GM12801 (cell line): ENCODE results near the gene MYO9B.

ENCODE experiments used
- TF ChIP-seq, protein P1 (sequence below): IDR thresholded peaks from one replicate; pipeline ENCODE4 v1.5.1; 2011; ENCODE audit warnings: control low read depth; ENCODE audit not compliant: insufficient read length; ENCODE audit errors: extremely low read depth

MYO9B gene

DNA sequence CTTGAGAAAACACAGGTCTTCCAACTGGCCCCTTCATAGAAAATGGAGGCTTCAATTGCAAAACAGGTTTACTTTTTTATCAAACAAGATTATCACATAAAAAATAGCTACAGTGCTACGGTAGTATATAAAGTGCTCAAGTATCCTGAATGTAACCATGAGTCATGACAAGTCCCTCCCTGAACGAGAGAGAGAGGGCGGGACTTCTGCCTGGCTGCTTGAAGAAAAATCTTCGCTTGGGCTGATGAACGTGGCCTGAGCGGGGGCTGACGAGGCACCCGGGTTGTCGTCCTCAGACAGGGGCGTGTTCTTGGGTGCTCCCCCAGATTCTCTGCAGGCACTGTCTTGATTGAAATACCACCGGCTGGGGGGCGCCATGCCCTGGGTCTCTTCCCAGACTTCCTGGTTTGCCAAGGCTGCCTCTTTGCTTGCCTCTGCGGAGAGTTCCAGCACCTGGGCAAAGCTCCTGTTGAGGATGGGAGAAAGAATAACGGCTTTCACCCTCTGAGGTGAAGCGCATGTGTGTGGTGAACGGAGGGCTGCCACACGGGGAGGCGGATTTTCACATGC lies 25.8 kb upstream of the MYO9B start:
- TF ChIP-seq, protein P1, sequence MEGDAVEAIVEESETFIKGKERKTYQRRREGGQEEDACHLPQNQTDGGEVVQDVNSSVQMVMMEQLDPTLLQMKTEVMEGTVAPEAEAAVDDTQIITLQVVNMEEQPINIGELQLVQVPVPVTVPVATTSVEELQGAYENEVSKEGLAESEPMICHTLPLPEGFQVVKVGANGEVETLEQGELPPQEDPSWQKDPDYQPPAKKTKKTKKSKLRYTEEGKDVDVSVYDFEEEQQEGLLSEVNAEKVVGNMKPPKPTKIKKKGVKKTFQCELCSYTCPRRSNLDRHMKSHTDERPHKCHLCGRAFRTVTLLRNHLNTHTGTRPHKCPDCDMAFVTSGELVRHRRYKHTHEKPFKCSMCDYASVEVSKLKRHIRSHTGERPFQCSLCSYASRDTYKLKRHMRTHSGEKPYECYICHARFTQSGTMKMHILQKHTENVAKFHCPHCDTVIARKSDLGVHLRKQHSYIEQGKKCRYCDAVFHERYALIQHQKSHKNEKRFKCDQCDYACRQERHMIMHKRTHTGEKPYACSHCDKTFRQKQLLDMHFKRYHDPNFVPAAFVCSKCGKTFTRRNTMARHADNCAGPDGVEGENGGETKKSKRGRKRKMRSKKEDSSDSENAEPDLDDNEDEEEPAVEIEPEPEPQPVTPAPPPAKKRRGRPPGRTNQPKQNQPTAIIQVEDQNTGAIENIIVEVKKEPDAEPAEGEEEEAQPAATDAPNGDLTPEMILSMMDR = no peak

DNA sequence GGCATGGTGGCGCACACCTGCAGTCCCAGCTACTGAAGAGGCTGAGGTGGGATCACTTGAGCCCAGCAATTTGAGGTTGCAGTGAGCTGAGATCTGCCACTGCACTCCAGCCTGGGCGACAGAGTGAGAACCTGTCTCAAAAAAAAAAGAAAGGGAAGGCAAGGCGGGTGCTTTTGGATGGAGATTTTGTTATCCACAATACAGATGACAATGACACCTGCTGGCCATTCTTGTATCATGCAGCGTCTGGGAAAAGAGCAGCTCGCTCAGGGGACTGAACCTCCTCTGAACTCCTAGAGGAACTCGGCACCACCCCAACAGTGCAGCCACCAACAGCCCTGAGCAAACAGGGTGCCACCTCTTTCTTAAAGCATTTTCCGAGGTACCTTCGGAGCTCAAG lies 23.1 kb upstream of the MYO9B start:
- TF ChIP-seq, protein P1 = no peak

DNA sequence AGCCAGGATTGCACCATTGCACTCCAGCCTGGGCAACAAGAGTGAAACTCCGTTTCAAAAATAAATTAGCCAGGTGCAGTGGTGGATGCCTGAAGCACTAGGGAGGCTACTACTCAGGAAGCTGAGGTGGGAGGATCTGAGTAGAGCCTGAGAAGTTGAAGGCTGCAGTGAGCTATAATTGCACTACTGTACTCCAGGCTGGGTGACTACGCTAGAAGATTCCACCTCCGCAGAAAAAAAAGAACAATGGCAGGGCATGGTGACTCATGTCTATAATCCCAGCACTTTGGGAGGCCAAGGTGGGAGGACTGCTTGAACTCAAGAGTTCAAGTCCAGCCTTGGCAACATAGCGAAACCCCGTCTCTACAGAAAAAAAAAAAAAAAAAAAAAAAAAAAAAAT lies 20.8 kb upstream of the MYO9B start:
- TF ChIP-seq, protein P1 = no peak

GRCh38 chr19:17055636-17056035 lies 19.9 kb upstream of the MYO9B start:
- TF ChIP-seq, protein P1 = no peak

DNA sequence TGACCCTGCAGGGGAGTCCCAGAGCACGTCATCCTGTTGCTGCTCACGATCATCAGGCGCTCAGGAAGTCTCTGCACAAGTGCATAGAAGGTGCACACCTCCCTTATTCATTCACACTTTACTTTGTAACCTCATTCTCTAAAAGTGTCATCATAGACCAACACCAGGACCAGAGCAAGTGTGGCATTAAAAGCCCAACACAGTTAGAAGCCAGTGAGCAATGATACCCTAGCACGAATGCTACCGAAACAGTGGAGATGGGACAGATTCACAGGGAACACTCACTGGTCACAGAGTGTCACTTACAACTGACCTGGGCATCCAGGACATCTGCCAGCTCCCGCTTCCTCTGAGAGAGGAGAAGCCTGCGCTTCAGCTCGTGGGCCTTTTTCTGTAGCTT lies 17.3 kb upstream of the MYO9B start:
- TF ChIP-seq, protein P1 = no peak

- TF ChIP-seq, protein P1 = no peak
Measured at GRCh38 chr19:17060802-17061201, 14.8 kb upstream of the MYO9B start.

DNA sequence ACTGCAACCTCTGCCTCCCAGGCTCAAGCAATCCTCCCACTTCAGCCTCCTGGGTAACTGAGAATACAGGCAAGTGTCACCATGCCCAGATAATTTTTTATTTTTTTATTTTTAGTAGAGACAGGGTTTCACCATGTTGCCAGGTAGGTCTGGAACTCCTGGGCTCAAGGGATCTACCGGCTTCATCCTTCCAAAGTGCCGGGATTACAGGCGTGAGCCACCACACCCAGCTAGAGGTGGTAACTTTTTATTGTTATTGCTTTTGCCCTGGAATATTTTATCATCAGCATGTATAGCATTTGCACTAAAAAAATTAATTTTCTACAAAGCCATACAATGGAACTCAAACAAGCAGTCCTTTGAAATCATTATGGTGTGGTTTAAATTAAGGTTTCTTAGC lies 14.4 kb upstream of the MYO9B start:
- TF ChIP-seq, protein P1 = no peak
